GM21528 (cell line): Measurements from ENCODE around the gene CDH6.

ENCODE experiments used
- ATAC-seq: cut with Tn5 transposase; IDR thresholded peaks from one replicate; pipeline ENCODE4 v1.9.1; 2021; ENCODE audit warnings: mild to moderate bottlenecking, moderate library complexity; ENCODE audit not compliant: unreplicated experiment, low FRiP score

Gene CDH6

DNA sequence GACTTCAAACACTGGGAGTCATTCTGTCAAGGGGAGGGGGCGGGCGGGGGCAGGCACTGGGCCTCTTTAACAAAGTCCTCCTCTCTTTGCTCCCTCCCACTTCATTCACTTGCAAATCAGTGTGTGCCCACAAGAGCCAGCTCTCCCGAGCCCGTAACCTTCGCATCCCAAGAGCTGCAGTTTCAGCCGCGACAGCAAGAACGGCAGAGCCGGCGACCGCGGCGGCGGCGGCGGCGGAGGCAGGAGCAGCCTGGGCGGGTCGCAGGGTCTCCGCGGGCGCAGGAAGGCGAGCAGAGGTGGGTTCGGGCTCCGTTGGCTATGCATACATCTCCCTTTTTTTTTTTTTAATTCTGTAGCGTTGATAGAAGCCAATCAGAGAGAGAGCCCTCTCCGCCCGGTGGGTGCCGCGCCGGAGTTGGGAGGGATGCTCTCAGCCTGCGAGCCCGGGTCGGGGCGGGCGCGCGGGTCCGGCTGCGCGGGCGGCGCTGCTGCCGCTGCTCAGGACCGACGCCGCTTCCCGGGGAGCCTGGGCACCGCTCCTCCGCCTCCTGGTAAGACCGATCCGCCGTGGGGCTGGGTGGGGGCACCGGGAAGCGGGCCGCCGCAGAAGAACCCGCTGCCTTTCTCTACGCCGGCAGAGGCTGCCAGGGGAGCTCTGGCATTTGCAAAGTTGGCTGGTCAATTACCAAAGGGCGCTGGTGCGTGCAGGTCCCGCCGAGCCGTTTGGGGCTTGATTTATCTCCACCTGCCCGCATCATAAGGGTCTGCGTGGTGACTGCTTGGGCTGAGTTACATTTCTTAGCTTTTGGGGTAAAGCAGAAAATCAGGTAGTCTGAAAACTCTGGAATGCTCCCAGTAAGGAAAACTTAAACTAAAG lies at the start of gene CDH6:
Gene CDH6 (plus strand): TSS at position 96 of the 877 bp plus-strand sequence. CDS start 73,788 bp downstream, outside the sequence.
- ATAC-seq, result no peak

DNA sequence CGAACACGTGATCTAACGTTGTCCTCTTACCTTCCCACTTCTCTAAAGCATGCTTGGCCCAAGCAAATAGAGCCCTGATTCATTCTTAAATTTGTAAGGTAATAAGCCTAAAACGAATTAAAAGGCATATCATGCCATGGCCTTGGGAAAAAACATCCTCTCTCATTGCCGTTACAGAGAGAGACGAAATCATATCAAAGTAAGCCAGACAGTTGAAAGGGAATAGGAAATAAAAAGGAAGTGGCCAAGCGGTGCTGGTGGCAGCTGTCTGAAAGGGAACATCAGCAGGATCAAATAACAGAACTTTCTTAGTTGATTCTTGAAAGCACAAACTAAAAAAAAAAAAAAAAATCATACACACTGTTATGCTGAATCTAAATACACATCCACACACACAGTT lies 49.1 kb upstream of the CDH6 start:
- ATAC-seq, result no peak

DNA sequence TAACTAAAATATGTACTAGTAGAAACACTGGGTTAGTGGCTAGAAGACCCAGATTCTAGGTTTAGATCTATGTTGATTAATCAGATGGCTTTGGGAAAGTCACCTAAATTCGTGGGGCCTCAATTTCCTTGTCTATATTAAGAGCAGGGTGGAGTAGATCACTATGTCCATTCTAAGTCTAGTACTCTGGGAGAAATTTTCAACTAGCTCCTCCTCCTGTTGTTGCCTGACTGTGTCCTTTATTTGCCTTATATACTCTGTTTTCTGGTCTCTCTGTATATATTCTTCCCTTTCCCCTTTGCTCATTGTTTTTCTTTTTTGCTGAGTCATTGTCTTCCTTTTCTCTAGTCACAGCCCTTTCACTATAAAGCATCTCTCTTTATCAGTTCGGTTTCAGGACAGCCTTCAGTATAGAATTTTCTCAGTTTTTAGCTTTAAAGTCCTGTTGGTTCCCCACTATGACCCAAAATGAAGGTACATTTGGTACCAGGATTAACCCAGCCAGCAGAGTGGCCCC lies 44.5 kb upstream of the CDH6 start:
- ATAC-seq, result no peak

DNA sequence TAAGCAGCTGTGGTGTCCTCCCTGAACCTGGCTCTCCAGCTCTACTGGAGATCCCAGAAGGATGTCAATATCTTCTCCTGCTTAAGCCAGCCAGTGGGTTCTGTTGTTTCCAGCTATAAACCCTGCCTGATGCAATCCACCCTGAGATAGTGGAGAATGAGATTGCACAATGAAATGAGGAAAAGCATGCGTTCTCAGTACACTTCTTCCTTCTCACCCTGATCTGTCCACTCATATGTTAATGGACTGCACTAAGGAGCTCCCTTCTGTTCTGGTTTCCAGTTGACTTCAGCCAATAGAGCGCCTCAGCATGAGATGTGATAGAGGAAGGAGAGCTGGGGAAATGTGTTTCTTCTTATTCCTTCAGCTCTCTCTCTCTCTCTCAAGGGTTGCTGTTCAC lies 40.0 kb upstream of the CDH6 start:
- no peak for ATAC-seq

DNA sequence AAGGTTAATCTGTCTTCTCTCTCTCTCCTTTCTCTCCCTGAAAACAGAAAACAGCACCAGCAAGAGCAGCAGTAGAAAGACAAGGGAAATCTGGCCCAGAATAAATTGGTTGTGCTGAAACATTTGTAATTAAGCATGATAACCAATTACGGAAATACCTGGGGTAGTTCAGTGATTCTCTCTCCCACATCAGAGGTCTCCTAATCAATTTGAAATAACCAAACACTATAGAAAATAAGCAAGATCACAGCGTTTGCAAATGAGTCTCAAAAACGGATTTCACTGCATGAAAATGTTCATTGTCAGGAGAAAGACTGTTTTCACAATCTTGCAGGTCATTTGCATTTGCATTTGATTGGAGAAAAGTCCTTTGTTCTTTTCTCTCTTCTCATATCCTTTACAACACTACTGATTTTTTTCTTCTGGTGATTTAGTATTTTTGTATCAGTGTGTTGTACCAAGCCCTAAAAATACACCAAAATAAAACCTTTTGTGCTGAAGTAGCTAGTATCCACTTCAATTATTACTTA lies 36.8 kb upstream of the CDH6 start:
- no peak for ATAC-seq

DNA sequence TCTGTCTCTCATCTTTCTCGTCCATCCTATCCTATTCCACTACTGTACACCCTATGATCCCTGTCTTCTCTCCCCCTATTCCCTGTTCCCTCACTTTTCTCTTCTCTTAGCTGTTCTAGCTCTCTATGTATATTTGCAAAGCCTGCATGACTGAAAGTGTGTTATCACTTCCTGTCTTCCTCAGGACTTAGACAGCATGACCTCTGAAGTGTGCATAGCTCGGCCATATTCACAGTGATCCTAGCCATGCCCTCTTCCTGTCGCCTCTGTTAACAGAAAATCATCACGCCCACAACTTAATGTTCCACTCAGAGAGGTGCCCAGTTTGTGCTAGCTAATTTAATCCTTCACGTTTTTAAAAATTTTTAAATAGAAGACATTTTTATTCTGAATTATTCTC lies 35.8 kb upstream of the CDH6 start:
- no peak for ATAC-seq

DNA sequence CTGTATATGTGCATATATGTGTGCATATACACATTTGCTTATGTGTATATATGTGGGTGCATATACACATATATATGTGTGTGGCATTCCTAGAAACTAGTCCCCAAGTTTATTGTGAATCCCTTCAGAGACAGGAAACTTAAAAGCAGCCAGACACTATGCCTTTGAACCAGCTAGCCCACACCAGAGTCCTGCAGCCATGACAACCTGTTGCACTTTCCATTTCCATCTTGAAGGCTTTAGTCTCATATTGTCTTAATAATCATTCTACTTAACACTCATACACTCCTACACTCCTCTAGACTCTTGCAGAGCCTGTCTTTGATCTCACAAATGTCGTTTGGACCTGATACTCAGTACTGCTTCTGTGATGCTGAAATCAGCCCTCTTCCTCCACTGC lies 34.8 kb upstream of the CDH6 start:
- no peak for ATAC-seq

DNA sequence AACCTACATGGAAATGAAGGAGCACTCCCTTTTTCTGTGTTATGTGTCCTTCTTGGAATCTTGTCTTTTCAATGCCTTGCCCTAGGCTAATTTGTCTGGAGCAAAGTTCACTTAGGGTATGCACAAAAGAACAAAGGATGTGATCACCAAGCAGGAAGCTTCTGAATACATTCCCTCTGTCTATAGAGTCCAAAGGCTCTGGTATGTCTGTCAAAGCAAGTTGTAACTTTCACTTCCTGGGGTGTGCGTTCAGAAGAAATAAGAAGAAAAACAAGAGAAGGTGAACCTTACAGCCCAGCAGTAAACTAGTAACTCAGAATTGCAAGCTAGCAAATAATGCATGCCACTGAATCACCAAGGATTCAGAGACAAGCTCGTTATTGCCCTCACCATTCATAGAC lies 31.7 kb upstream of the CDH6 start:
- ATAC-seq, result no peak

DNA sequence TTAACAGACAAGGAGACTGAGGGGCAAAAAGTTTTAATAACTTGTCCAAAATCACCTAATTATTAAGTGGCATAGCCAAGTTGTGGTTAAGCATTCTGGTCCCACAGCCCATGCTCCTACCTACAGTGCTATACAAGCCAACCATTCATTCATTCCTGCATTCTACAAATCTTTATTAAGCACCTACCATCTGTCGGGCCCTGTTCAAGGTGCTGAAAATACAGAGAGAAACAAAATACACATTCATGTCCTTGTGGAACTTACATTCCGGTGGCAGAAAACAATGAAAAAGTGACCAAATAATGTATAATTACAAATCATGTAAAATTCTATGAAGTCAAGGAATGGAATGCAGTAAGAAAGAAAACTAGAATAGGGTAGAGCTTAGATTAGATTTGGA lies 27.8 kb upstream of the CDH6 start:
- ATAC-seq, result no peak

DNA sequence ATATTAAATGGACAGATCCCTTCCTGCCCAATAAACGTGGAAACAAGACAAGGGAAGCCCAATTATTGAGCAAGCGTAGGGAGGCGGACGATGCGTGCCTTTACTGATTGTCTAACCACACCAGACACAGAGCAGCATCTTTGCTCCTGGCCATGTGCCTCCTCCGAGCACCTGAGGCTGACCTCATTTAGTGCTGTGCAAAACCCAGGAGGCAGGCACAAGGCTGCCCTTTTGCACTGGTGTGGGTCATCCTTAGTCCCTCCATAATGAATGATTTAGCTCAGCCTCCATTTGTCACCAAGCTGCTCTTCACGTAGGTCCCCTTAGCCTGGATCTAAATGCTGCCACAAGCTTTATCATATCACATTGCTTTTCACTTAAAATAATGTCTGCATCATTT lies 24.1 kb upstream of the CDH6 start:
- no peak for ATAC-seq

DNA sequence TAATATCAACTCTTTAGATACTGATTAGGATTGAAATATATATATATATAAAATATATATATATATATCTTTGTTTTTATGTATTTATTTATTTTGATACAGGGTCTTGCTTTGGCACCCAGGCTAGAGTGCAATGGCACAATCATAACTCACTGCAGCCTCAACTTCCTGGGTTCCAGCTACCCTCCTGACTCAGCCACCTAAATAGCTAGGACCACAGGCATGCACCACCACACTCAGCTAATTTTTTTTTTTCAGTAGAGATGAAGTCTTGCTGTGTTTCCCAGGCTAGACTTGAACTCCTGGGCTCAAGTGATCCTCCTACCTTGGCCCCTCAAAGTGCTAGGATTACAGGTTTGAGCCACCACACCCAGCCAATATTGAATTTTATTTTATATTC lies 20.6 kb upstream of the CDH6 start:
- no peak for ATAC-seq

DNA sequence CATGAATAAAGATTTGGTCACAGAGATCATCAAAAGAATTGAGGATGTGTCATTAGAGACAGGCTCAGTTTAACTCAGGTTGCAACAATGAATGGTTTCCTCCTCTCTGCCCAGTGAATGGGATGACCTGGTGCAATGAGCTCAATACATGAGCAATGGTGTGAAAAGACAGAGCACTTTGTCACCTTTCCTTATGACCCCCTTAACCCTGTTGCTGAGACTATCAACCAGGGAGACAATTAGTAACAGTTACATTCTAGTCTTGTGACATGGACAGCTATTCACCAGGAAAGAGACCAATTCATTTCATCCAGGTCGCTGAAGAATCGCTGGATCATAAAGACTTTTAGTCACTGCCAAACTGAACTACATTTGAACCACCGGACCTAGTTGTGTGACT lies 19.9 kb upstream of the CDH6 start:
- ATAC-seq, result no peak

DNA sequence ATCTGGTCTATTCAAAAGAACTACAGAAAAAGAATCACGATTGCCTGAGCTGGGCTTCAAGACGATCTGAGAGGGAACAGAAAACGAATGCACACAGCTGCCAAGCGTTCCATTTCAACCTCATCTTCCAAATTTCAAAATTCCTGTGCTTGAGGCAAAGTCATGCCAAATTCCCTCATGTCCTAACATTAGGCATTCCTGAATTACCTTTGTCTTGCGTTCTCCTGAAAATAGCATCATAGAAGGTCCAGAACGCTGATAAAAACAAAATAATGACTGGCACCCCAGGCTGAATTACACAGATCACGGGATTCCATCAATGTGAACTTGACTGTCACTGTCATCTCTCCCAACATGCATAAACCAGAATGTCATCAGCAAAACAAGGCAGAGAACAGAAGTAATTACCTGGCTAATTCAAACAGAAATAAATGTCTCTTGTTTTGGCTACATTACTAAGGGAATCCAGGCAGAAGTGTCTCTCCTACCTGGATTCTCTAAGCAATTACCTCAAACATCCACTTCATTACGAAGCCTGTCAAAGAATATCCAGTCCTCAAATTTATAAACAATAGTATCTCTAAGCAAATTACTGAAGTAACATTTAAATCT lies 12.0 kb upstream of the CDH6 start:
- no peak for ATAC-seq

DNA sequence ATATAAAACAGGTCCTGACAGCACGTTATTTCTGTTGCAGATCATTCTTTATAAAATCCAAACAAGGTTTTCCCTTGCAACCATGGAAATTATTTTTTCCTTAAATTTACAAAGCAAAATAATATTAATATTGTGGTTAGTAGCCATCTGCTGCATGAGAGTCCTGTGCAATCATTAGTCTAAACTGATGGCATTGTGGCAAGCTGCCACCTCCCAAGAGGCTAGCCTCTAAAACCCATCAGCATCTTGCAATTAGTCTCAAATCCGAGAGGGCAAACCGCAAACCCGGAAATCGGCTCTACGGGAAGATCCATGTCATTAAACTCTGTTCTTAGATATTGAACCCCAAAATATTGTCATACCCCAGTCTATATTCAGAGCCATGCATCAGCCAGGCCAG lies 11.3 kb upstream of the CDH6 start:
- no peak for ATAC-seq

DNA sequence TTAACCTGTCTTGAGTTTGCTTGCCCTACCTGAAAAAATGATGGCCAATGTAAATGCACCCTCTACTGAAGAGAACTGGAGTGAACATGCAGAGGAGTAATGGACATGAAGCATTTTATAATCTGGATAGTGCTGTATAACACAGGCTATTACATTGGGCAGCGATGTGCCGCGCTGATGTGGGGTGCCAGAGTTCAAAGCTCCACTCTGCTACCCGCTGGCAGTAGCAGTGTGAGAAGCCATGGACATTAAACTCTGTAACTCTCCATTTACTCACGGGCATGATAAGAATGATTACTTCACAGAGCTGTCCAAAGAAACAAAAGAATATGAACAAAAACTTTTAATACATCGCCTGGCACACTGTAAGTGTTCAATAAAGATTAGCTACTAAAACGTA lies 7.5 kb upstream of the CDH6 start:
- no peak for ATAC-seq

DNA sequence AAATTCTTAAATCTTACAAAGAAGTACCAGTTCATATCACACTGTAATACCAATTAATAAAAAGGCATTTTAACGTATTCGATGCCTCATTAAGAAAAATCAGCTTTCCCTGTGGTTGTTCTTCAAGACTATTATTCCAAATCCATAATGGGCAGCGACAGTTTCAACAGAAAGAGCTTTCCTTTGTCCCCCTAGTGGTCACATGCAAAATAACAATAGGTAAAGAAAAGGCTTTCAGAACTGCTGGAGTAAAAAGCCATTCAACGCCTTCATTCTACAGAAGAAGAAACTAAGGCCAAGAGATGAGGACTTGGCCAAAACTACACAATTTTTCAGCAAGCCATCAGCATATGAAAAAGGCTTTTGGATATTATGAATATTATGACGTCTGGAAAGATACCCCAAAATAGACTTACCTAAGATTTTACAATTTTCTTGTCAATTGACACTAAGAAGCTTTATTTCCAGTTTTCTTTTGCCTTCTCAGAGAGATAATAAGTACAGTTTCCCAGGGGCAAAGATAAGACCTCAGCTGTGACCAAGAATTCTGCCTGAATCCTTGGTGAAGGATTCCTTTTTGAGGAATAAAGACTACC lies 6.7 kb upstream of the CDH6 start:
- ATAC-seq, result no peak

DNA sequence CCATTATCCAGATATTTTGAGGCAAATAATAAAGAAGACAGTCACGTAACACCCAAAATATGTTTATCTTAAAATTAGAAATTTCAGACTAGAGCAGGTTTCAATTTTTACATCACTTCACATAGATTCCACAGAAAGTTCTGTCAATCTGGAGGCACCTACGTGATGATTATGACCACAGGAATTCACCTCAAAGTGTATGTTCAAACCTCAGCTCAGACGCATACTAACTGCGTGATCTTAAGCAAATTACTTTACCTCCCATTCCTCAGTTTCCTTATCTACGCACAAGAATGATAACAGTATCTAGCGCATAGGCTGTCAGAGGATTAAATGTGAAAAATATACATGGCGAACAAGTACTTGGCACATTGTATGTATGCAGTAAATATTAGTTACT lies 5.9 kb upstream of the CDH6 start:
- ATAC-seq, result no peak

DNA sequence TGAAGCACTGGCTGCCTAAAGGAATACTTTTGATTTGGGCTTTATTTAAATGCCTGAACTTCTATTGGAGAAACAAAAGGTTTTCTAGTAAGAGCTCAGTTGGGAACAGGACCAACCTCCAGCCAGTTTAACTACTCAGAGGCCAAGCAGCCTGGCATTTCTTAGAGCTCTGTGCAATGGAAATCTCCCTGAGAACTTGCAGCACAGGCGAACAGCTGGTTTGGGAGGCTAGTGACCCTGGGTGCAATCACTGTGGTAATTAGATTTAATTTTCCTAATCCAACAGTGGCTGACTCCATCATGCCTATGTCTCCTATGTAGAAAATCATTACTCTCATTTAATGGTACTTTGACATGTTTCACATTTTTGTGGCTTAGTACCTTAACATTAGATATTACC lies 1.0 kb upstream of the CDH6 start:
- ATAC-seq, result no peak

DNA sequence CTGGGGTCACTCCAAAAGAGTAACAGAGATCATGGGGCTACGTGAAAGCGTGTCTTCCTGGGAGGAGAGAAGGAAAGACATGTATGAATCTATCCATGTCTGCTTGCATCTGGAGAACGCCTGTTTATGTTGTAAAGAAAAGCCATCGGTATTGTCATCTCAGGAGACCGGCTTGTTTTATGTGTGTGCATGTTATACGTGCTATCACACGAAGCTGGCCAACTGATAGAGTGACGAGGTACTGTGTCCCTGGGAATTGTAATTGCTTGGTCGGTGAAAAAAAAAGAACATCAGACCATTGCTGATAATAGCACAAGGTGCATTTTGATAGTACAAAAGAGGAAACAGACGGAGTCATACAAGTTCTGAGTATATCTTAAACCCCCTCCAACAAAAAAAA lies 370 bp upstream of the CDH6 start:
- ATAC-seq, result no peak

DNA sequence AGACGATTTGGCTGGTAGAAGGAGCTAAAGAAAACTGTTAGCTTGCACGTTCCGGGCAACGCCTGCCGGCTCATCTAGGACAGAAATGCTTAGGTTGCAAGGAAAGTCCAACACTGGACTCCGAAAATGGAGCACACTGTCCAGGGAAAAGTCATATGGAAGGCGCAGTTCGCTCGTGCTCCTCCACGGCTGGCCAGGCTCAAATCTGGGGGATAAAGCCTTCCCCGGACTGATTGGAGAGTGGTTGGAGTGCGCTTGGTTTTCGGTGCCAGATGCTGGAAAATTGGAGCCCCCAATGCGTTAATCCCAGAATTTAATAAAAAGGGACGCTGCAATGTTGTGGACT lies 955 bp downstream of the CDH6 start:
- ATAC-seq, result no peak

DNA sequence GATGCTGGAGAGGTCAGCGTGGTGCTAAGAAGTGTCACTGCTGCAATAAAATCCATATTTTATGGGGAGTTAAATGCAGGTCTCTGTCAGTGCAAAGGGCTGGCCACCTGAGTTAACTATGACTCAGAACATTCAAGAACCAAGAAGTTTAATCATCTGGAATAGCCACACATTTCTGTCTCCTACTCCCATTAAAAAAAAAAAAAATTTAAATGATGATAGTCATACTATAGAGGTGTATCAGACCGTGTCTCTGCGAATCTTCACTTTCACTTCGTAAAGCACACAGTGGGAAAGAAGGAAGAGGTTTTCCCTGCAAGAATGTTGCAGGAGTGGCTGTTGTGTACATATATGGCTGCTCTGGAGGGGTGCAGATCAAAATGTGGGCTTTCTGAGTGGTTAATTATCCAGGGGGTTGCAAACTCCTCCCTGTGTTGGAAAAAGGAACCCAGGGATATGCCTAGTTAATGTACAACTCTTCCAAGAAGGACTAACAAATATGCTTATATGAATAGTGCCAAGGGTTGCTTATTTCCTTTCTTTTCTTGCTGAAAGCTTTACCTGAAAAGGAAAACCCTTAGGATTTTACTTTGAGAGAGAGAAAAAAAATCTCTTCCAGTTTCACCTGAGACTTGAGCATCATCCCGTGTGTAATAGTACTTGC lies 1.5 kb downstream of the CDH6 start:
- no peak for ATAC-seq
